22Rv1 (cell line): ENCODE results near the gene RPTOR.

Experiments used
- ZFX ChIP-seq: fragments of 450-650 bp; IDR thresholded peaks from 2 replicates; pipeline ENCODE4 v1.6.1; 2017; ENCODE audit warnings: antibody characterized with exemption, borderline replicate concordance
- TF ChIP-seq, protein P1 (sequence below): fragments of 450-650 bp; IDR thresholded peaks from 2 replicates; pipeline ENCODE4 v1.5.1; 2017; ENCODE audit warnings: mild to moderate bottlenecking

DNA sequence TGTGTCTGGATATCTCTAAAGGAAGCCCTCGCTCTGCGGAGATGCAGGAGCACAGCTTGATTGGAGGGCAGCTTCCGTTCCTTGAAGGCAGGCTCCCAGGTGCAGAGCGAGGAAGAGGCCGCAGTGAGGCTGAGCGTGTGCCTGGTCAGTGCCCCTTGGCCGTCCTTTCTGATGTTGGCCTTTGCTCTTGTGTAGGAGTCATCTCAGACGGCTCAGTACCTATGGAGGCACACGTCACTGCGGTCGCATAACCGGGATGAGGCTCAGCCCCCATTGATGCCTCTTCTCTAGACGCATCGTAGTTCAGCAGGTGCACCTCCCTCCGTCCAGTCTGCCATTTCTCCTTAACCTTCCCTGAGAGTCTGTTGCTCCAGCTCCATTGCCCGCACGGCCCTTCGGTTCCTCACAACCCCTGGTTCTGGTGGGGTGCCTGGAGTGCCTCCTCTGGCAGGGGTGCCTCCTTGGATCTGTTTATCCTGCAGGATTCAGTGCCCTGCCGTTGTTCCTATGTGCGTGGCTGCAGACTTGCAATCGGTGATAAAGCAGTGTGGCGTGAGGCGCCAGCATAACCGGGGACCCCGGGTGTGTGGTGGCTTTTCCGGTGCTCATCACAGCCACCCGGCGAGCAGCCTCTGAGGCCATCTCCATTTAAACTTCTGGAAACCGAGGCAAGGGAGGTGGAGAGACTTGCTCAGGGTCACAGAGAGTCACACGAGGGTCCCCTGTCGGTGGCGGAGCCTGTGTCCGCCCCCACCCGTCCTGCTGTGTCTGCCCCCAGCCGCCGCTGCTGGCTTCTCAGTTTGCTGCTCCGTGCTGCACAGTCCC, 258.2 kb downstream of the RPTOR start:
- TF ChIP-seq, protein P1, sequence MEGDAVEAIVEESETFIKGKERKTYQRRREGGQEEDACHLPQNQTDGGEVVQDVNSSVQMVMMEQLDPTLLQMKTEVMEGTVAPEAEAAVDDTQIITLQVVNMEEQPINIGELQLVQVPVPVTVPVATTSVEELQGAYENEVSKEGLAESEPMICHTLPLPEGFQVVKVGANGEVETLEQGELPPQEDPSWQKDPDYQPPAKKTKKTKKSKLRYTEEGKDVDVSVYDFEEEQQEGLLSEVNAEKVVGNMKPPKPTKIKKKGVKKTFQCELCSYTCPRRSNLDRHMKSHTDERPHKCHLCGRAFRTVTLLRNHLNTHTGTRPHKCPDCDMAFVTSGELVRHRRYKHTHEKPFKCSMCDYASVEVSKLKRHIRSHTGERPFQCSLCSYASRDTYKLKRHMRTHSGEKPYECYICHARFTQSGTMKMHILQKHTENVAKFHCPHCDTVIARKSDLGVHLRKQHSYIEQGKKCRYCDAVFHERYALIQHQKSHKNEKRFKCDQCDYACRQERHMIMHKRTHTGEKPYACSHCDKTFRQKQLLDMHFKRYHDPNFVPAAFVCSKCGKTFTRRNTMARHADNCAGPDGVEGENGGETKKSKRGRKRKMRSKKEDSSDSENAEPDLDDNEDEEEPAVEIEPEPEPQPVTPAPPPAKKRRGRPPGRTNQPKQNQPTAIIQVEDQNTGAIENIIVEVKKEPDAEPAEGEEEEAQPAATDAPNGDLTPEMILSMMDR: no peak
- TF ChIP-seq ZFX: no peak
